Fibroblast of pulmonary artery (primary cell): ENCODE data around the gene TTLL10.
"Not testable (repeated sequence)": the region's sequence is repeated elsewhere in the genome, so short reads cannot be mapped to it uniquely, and the experiment has no call there.

Experiments used
- DNase-seq: peaks from one replicate; pipeline ENCODE4 v3.0.0-alpha.2; 2010; ENCODE audit warnings: low read depth
- H3K4me3 ChIP-seq: replicated peaks from 2 replicates; pipeline ENCODE4 v1.5.1; 2011; ENCODE audit warnings: low read depth, mild to moderate bottlenecking, control low read depth, low read length, moderate library complexity
- CTCF ChIP-seq: IDR thresholded peaks from 2 replicates; pipeline ENCODE4 v1.5.1; 2011; ENCODE audit warnings: mild to moderate bottlenecking, control low read depth, low read length, inconsistent platforms; ENCODE audit errors: missing control alignments

The TTLL10 gene

GRCh38 chr1:1173061-1173792 is 453 bp upstream of the TTLL10 start:
- TF ChIP-seq CTCF: no peak

GRCh38 chr1:1175221-1176062 is 1.8 kb downstream of the TTLL10 start:
- TF ChIP-seq CTCF: no peak
- no peak for DNase-seq
- H3K4me3 ChIP-seq: no peak overlapping the region

More at GRCh38 chr1:1173061-1173792, 453 bp upstream of the TTLL10 start:
- H3K4me3 ChIP-seq: no peak overlapping the region
- DNase-seq: no peak

- not testable (repeated sequence) for DNase-seq, H3K4me3 ChIP-seq
These were observed 2.5 kb downstream of the TTLL10 start for GRCh38 chr1:1176063-1176761.

GRCh38 chr1:1176931-1177330 is 3.3 kb downstream of the TTLL10 start:
- no peak for DNase-seq
- no peak overlapping the region for H3K4me3 ChIP-seq
- no peak for TF ChIP-seq CTCF

GRCh38 chr1:1177452-1178206 is 3.9 kb downstream of the TTLL10 start:
- H3K4me3 ChIP-seq: no peak overlapping the region
- no peak for TF ChIP-seq CTCF
- DNase-seq: no peak

GRCh38 chr1:1178794-1179331 is 5.2 kb downstream of the TTLL10 start:
- no peak for TF ChIP-seq CTCF
- DNase-seq: no peak
- H3K4me3 ChIP-seq: no peak overlapping the region
